Adrenal gland (tissue), 12 donors: ENCODE results near the gene TRIM69. TPM values are rescaled to one million over a fixed set of nuclear protein-coding genes. Genes with fewer than 3 reads are reported as not detected.
A peak's percentile ranks its signal among the peaks of the same experiment; 100 is the strongest.

ENCODE experiments used
- DNase-seq, 7 donors: peaks; one replicate each; pipeline ENCODE4 v3.0.0-alpha.2; 2019 to 2020
- H3K27ac ChIP-seq, 5 donors: fragments of 200-600 bp; sonication (generic) in 4 of 5; 1 replicate in 3 of 5; 2 replicates in 2 of 5; pipeline versions ENCODE4 v1.5.1 to v1.8.0; 2016 to 2020; ENCODE audit warnings: mild to moderate bottlenecking in 1 of 5
- H3K27me3 ChIP-seq: fragments of 200-600 bp; 2 replicates; pipeline ENCODE4 v1.8.0; 2021
- H3K36me3 ChIP-seq, 2 donors: fragments of 200-600 bp; replicated peaks in 1 of 2; 1 replicate in 1 of 2; 2 replicates in 1 of 2; pipeline versions ENCODE4 v1.5.1 to v1.8.0; 2018 to 2022
- H3K4me1 ChIP-seq, 2 donors: fragments of 200-600 bp; replicated peaks in 1 of 2; 1 replicate in 1 of 2; 2 replicates in 1 of 2; pipeline versions ENCODE4 v1.5.1 to v1.8.0; 2018 to 2021
- H3K4me3 ChIP-seq, 4 donors: fragments of 200-600 bp; sonication (generic) in 3 of 4; one replicate each; pipeline ENCODE4 v1.5.1; 2016 to 2018
- H3K9me3 ChIP-seq, 3 donors: fragments of 200-600 bp; sonication (generic) in 1 of 3; replicated peaks in 1 of 3; 1 replicate in 2 of 3; 2 replicates in 1 of 3; pipeline versions ENCODE4 v1.5.1 to v1.8.0; 2016 to 2021
- POLR2A ChIP-seq, 2 donors: fragments of 450-650 bp; IDR thresholded peaks; one replicate each; pipeline ENCODE4 v1.6.1; 2017; ENCODE audit warnings: antibody characterized with exemption in 2 of 2, mild to moderate bottlenecking in 2 of 2, moderate library complexity in 1 of 2
- WGBS, 4 donors: extraction: QIAGEN DNeasy Blood & Tissue Kit in 2 of 4; methylation state at CpG; one replicate each; pipeline versions ENCODE4 v1.1.5 to v1.1.7; 2013 to 2017; 5-methylcytosine and 5-hydroxymethylcytosine counted together
- intact Hi-C, 2 donors: fragments of 100-400 bp; cut with DNase I; formaldehyde crosslinking; loops; one replicate each; pipeline versions ENCODE4 v1.14.1 to v1.15.0; 2022 to 2023
- polyA plus RNA-seq, 3 donors: library from polyadenylated mRNA; stranded (reverse); fragments of 200-250 nt in 2 of 3; fragments of 350-450 nt in 1 of 3; fragmentation: Illumina TruSeq in 1 of 3; extraction: RNeasy Lipid Tissue Mini Kit (QIAGEN cat#74804) in 1 of 3; gene quantifications; one replicate each; pipeline ENCODE4 v1.2.3, GENCODE V29; 2013 to 2014
- total RNA-seq, 9 donors: library from RNA; depleted of rRNA in 4 of 9; stranded (reverse); fragments of >200 nt in 4 of 9; fragments of 120-200 nt in 1 of 9; fragmentation: NEBNext Ultra II Directional in 1 of 9; extraction: Animal tissue kit (Norgen Biotek cat#: 25700) in 1 of 9; gene quantifications; one replicate each; pipeline versions ENCODE4 v1.1.0 to v1.2.4, GENCODE V29; 2013 to 2023
- TF ChIP-seq, protein P1 (sequence below), 6 experiments: fragments of 450-650 bp in 4 of 6; fragments of 200-600 bp in 2 of 6; sonication (generic) in 1 of 6; IDR thresholded peaks; 1 replicate in 5 of 6; 2 replicates in 1 of 6; pipeline versions ENCODE4 v1.5.1 to v1.8.0; 2016 to 2021; ENCODE audit warnings: antibody characterized with exemption in 6 of 6, mild to moderate bottlenecking in 2 of 6, moderate library complexity in 1 of 6
- donor health status: healthy with polysubstance abuse.
- donor health status: Bipolar disorder and iron deficiency.
- donor health status: DM: yes; HTN: yes; CAD: no.
- donor health status: DM: no; HTN: no; CAD: no.
- donor health status: DM: no; HTN: no; CAD: no.
- donor health status: DM: yes; HTN: yes; CAD: no.

The TRIM69 gene
- total and polyA plus RNA-seq, 12 donors: 7.2 to 38.8 (median 18.3) TPM

DNA sequence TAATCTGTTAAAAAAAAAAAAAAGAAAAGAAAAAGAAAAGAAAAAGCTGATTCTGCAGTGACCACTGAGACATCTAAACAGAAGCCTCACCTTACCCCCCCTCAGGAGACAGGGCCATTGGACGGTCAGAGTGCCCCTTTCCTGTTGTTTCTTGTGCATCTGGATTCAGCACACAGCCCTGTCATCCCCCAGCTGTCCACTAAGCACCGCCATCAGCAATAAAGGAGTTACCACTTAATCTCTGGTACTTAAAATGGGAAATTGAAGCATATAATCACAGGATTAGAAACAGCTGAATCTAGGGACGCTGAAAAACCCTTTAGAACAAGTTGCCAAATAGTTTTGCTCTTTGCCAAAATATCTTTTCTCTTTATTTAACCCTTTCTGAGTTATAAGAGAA lies 62.5 kb downstream of the TRIM69 start:
- H3K36me3 ChIP-seq: no peaks in the 10 kb centered on the region
- H3K4me1 ChIP-seq: no peaks in the 10 kb centered on the region
- TF ChIP-seq, protein P1, sequence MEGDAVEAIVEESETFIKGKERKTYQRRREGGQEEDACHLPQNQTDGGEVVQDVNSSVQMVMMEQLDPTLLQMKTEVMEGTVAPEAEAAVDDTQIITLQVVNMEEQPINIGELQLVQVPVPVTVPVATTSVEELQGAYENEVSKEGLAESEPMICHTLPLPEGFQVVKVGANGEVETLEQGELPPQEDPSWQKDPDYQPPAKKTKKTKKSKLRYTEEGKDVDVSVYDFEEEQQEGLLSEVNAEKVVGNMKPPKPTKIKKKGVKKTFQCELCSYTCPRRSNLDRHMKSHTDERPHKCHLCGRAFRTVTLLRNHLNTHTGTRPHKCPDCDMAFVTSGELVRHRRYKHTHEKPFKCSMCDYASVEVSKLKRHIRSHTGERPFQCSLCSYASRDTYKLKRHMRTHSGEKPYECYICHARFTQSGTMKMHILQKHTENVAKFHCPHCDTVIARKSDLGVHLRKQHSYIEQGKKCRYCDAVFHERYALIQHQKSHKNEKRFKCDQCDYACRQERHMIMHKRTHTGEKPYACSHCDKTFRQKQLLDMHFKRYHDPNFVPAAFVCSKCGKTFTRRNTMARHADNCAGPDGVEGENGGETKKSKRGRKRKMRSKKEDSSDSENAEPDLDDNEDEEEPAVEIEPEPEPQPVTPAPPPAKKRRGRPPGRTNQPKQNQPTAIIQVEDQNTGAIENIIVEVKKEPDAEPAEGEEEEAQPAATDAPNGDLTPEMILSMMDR (IDR thresholded peaks at IDR 0.05): peak in 1 of 6 experiments; percentile 5
- no peak for TF ChIP-seq POLR2A (IDR thresholded peaks at IDR 0.05)
- peak in 1 of 7 donors; percentile 7 for DNase-seq
- WGBS, 4 donors: 17 to 34% (median 22%) methylated on average over 3 of the region's 3 CpGs
- no peaks in the 10 kb centered on the region for H3K9me3 ChIP-seq
- H3K4me3 ChIP-seq: no peak overlapping the region
- H3K27me3 ChIP-seq: peaks cover 4% of the 10 kb centered on the region
- intact Hi-C loops: no loop called here
- no peak overlapping the region for H3K27ac ChIP-seq

DNA sequence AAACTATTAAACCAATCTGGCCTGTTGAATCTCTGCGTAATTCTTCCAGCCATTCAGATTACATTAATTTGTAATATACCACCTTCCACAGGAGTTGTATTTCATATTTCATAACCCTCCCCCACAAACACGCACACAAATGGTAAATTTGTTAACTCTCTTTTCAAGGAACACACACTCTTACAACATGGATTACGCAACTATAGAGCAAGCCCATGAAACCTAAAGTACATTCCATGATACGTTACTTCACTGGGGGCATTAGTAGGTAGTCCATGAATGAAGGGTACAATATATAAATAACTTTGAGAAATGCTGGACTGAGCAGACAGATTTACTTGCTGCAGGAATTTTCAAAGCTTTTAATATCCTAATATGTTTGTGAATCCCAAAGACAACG lies 65.0 kb downstream of the TRIM69 start:
- WGBS, 4 donors: 72 to 86% (median 78%) methylated on average over 5 of the region's 5 CpGs
- intact Hi-C loops: no loop called here
- H3K4me1 ChIP-seq: no peaks in the 10 kb centered on the region
- no peak overlapping the region for H3K27ac ChIP-seq
- H3K9me3 ChIP-seq: no peaks in the 10 kb centered on the region
- TF ChIP-seq POLR2A (IDR thresholded peaks at IDR 0.05): no peak
- TF ChIP-seq, protein P1 (IDR thresholded peaks at IDR 0.05): no peak
- H3K36me3 ChIP-seq: no peaks in the 10 kb centered on the region
- no peaks in the 10 kb centered on the region for H3K27me3 ChIP-seq
- H3K4me3 ChIP-seq: no peak overlapping the region
- DNase-seq: no peak

DNA sequence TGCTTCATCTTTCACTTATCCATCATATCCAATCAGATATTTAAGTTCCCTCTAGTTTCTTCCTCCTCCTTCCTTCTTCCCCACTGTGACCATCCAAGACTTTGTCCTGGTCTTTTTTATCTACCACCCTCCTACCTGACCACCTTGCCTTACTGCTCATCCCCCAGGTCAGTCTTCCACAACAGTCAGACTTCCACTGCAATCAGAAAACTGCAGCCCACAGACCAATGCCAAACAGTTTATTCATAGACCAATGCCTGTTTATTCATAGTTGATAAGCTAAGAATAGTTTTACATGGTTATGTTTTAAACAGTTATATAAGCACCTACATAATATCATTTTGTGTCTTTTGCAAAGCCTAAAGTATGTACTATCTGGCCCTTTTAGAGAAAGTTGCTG lies 65.5 kb downstream of the TRIM69 start:
- Histone ChIP-seq H3K4me1 (no peaks in the 10 kb centered on the region), H3K36me3 (no peaks in the 10 kb centered on the region), H3K9me3 (no peaks in the 10 kb centered on the region), H3K4me3 (no peak overlapping the region), H3K27ac (no peak overlapping the region), H3K27me3 (no peaks in the 10 kb centered on the region)
- no peak for DNase-seq
- TF ChIP-seq, protein P1 (IDR thresholded peaks at IDR 0.05): no peak
- no peak for TF ChIP-seq POLR2A (IDR thresholded peaks at IDR 0.05)
- intact Hi-C loops: no loop called here

DNA sequence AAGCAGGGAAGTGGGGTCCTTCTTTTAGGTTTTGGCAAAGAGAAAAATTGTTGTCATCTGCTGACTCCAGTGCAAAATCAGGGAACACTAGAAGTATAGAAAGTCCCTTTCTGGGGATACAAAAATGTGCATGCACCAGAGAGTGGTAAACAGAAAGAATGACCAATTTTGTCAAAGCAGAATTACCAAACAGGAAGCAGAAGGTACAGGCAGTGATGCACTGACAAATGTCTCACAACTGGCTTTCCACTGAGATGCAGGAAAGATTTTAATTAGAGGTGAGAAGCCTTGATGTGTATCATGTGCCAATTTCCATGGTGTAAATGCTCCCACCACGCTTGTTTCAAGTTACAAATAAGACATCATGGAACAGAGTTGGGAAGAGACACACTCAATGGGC lies 66.0 kb downstream of the TRIM69 start:
- H3K4me1 ChIP-seq: no peaks in the 10 kb centered on the region
- no peaks in the 10 kb centered on the region for H3K36me3 ChIP-seq
- H3K9me3 ChIP-seq: no peaks in the 10 kb centered on the region
- no peaks in the 10 kb centered on the region for H3K27me3 ChIP-seq
- no peak for DNase-seq
- intact Hi-C loops: no loop called here
- TF ChIP-seq, protein P1 (IDR thresholded peaks at IDR 0.05): no peak
- TF ChIP-seq POLR2A (IDR thresholded peaks at IDR 0.05): no peak
- WGBS, 4 donors: 61 to 70% (median 69%) methylated on average over 1 of the region's 1 CpG
- no peak overlapping the region for H3K27ac ChIP-seq
- no peak overlapping the region for H3K4me3 ChIP-seq
